Jurkat, Clone E6-1 (cell line): ENCODE data around the gene PCLO.
"Not testable (repeated sequence)": the region's sequence is repeated elsewhere in the genome, so short reads cannot be mapped to it uniquely, and the experiment has no call there.

ENCODE experiments used
- DNase-seq: peaks from one replicate; pipeline ENCODE4 v3.0.0-alpha.2; 2011; ENCODE audit warnings: low read depth, low spot score
- H3K4me3 ChIP-seq: 2 replicates; pipeline ENCODE4 v1.5.1; 2011; ENCODE audit warnings: mild to moderate bottlenecking, low read length, control low read depth, moderate library complexity

PCLO gene

DNA sequence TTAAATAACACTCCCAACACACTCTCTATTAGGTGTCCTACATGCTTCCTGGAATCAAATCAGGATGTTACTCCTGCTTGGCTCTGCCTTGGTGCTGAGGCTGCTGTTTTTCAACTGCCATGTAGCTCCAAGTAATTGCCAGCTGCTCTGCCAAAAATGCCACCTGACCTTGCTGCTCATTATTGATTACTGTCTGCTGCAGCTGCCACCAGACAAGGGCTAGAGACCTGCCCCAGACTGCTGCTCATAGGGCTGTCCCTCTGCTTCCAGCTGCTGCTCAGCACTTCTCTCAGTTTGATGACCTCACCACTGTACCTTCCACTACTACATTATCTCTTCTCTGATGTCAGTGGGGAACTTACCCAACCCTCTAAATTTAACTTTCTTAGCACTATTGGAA is 102.5 kb downstream of the PCLO start:
- H3K4me3 ChIP-seq, result no peak overlapping the region
- DNase-seq, result no peak

DNA sequence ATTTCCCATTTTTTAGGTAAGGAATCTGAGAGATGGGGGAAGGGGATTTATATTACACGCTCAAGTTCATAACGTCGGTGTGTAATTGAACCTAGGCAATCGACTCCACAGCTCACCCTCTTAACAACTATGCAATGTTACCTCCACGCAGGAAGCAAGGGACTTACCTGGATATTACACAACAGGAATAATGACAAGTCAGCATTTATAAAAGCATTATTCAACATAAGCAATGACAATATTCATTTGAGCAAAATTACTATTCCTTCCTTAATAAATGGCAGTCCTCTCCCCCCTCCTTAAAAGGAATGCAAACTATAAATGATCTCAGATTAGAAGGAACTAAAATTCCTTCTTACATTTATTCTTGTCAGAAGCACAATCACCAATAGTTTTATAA is 104.0 kb downstream of the PCLO start:
- no peak overlapping the region for H3K4me3 ChIP-seq
- DNase-seq, result no peak

DNA sequence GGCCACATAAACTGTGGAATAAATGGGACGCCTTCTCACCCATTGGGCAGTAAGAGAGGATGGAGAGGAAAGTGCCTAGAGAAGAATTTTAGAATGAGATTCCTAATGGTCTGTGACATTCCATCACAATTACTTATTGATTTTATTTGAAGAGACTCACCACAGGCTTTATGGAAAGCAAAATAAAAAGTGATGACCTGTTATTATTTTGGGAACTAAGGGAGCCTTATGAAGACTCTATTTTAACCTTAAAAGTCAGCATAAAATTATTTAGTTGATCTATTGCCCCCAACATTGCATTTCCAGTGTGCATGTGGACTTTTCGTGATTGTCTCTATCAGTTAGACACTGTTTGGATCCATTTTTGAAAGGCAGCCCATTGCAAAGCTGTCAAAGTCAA is 107.5 kb downstream of the PCLO start:
- no peak overlapping the region for H3K4me3 ChIP-seq
- DNase-seq, result no peak

DNA sequence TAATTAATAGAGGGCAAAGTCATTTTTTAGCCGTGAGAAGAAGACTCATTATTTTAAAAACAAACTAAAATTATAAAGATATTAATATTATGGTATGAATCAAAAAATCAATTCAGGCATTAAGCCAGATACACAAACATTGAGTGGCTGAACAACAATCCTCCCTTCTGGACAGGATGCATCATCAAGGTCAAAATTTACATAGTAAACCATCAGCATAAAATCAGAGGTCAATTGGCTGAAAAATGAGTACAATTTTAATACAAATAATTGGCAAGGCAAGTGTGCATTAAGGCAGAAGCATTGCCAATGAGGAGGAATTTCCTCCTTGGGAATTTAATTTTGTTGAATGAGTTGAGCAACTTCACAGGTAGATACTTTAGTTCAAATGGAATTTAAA is 108.2 kb downstream of the PCLO start:
- no peak overlapping the region for H3K4me3 ChIP-seq
- no peak for DNase-seq

DNA sequence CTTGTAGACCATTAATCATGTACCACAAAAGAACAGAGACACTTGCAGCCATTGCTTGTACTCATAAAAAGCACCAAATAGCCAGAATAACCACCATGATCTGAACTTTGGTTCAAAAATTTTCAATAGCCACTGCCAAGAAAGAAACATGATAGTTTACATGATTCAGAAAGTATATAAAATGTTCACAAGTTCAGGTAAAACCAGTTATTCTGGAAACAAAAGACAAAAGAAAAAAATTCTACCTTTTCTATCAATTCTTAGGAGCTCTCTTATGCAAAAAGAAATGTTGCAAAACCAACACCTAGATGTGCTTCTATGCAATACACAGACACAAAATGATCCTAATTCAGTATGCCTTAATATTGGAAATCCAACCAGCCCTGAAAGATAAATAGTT is 108.7 kb downstream of the PCLO start:
- no peak for DNase-seq
- H3K4me3 ChIP-seq, result no peak overlapping the region

DNA sequence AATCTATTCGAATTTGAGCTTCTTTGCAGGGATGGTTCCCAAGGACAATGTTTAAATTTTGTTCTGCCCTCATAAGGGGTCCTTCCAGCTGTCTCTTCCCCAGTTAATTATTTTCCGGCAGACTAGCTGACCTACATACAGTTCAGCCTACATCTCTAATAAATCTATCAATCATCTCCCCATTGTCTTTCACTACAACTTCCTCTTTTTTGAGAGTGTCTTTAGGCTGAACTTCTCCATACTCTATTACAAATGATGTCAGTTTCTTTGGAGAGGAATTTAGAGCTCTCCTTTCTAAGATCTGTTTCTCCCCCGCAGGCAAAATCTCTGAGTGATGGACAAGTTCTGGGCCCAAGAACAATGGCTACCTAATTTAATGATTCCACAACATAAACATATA is 122.2 kb downstream of the PCLO start:
- no peak for DNase-seq
- H3K4me3 ChIP-seq, result no peak overlapping the region

DNA sequence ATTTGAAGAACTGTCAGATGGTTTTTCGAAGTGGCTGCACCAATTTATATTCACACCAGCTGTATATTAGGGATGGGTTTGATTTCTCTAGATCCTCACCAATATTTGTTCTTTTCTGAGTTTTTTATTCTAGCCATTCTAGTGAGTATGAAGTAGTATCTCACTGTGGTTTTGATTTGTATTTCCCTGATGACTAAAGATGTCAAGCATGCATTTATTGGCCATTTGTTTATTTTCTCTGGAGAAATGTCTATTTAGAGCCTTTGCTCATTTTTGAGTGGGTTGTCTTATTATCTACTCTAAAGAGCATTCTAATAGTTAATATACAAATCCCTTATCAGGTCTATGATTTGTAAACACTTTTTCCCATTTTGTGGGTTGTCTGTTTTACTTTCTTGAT is 123.9 kb downstream of the PCLO start:
- DNase-seq, result no peak
- H3K4me3 ChIP-seq, result no peak overlapping the region

DNA sequence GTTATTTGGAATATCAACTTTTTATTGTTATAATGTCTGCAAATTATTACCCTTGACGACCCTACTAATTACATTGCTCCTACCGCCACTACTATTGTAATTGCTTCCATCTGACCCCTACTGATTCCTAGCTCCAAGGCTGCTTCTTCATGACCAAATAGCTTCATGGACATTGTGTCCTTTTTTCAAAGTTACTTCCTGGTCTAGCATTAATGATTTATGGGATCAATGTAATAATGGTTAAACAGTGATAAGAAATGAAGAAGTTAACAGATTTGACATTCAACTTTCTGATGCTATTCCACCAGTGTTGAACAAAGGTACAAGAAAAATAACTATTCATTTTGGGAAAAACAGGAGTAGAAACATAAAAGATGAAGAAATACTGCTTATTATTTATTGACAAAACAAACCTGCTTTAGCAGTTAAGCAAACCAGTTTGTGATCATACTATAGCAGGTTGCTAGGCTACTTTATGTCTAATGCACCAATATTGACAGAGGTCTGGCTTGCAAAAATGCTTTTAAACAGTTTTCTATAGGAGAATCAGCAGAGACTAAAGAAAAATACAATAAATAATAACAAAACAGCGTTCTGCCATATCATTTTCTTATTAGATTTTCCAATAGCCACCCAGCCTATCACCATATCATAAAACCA is 125.8 kb downstream of the PCLO start:
- DNase-seq, result no peak
- H3K4me3 ChIP-seq, result no peak overlapping the region

DNA sequence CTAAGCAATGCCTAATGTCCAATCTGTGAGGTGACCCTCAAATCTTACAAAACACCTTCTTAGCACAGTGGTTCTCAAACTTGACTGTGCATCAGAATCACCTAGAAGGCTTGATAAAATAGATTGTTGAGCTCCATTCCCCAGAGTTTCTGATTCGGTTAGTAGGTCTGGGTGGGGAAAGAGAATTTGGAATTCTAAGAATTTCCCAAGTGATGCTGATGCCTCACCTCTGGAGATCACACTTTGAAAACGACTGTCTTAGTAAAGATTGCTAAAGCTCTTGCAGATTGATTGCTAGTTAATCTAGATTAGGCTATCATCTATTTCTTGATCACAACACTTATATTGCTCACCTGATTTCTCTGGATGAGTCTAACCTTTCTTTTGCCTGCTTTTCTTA is 126.6 kb downstream of the PCLO start:
- DNase-seq, result no peak

DNA sequence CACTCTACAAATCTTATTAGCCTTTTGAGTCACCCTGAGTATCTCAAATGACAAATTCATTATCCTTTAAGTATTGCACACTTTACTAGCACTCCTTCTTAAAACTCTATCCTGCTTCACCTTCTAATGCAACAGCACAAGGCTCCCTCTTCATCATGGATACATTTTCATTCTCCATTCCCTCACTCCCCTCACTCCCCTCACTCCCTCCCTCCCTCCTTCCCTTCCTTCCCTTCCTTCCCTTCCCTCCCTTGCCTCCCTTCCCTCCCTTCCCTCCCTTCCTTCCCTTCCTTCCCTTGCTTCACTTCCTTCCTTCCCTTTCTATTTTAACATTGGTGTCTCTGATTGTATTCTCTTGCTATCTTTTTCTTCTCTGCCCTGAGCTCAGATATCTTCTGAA is 130.5 kb downstream of the PCLO start:
- no peak overlapping the region for H3K4me3 ChIP-seq
- no peak for DNase-seq

More for the DNA sequence above, 126.6 kb downstream of the PCLO start:
- H3K4me3 ChIP-seq, result no peak overlapping the region

DNA sequence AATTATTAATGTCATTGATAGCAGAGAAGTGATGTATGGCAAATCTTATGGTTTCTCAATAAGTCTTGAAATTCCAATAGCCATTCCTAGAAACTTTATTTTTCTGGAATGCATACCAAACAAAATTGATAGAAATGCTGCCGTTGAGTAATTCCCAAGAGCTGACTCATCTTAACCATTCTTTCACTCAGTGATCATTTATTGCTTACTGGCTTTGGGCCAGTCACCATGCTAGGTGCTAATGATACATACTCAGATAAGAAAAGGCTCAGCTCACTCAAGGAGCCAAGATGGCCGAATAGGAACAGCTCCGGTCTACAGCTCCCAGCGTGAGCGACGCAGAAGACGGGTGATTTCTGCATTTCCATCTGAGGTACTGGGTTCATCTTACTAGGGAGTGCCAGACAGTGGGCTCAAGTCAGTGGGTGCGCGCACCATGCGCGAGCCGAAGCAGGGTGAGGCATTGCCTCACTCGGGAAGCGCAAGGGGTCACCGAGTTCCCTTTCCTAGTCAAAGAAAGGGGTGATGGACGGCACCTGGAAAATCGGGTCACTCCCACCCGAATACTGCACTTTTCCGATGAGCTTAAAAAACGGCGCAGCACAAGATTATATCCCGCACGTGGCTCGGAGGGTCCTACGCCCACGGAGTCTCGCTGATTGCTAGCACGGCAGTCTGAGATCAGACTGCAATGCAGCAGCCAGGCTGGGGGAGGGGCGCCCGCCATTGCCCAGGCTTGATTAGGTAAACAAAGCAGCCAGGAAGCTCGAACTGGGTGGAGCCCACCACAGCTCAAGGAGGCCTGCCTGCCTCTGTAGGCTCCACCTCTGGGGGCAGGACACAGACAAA is 138.6 kb downstream of the PCLO start:
- H3K4me3 ChIP-seq, DNase-seq: not testable (repeated sequence)

DNA sequence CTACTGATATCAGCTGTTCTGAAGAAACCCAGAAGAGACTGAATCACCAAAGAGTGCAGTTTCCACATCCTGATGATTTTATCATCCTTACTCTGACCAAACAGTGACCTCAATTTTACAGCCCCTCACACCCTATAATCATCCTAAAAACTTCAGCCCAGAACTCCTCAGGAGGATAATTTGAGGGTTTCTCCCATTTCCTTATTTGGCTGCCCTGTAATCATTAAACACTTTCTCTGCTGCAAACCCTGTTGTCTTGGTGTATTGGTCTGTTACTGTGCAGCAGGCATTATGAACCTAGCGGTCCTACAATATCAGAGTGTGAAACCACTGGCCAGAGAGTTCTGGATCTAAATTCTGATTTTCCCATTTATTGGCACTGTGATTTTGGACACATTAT is 141.7 kb downstream of the PCLO start:
- DNase-seq, result no peak
- H3K4me3 ChIP-seq, result no peak overlapping the region

DNA sequence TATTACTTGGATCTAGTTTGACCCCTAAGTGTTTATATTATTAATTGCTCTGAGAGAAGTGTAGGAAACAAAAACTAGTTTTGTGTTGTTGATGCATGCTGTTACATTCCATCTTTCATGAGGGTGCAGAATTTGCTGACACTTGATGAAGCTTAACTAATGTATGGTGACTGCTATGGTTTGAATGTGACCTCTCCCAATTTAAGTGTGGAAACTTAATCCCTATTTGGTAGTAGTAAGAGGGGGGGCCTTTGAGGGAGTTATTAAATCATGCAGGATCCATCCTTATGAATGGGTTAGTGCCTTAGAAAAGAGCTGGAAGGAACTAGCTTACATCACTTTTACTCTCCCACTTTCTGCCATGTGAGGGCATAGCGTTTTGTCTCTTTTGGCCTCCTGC is 142.5 kb downstream of the PCLO start:
- no peak for DNase-seq
- H3K4me3 ChIP-seq, result no peak overlapping the region

DNA sequence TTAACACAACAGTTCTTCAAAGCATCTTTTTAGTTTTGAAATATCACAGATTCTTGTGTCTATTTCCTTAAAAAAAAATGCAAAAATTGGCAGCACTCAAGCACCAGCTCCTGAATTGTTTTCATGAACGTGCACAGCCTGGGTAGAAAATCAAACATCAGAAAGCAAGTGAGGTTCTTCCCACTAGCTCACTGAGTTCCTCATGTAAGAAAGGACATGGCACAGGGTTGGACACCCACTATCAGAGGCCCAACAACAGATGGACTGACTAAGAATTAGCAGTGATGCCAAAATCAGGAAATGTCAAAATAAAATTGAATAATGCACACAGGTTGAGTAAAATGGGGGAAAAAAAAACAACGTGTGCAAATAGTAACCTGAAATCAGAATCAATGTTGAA is 146.8 kb downstream of the PCLO start:
- H3K4me3 ChIP-seq, result no peak overlapping the region
- DNase-seq, result no peak

DNA sequence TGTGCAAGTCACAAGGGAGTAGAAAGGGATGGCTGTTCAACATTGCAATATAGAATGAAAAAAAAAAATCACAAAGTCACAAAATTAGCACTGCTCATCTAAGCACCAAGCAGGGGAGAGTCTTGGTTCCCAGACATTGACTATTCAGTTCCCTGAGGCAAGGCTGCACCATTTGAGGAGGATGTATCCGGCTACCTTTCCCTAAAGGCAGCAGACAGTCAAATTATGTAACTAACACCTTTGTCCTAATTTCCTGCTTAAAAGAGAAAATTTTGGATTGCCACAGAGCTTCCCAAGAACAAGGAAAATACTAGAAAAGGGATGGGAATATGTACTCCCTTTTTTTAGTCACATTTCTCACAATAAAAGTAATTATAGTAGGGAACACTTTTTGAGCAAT is 148.1 kb downstream of the PCLO start:
- DNase-seq, result no peak
- no peak overlapping the region for H3K4me3 ChIP-seq

DNA sequence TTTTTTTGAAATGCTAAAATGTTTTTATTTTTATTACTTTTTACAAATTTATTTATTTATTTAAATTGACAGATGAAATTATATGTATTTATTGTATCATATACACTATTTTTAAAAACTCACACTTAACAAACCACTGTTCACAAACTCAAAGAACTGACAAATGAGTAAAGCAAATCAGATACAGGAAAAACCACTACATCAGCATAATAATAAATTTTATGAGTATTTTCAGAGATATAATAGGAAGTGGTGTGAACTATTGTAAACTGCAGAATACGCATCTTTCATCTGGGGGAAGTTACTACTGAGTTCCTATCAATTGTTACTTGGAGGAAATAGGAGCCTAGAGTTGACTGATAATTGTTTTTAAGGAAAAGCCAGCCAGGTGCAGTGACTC is 150.7 kb downstream of the PCLO start:
- H3K4me3 ChIP-seq, result no peak overlapping the region
- DNase-seq, result no peak

DNA sequence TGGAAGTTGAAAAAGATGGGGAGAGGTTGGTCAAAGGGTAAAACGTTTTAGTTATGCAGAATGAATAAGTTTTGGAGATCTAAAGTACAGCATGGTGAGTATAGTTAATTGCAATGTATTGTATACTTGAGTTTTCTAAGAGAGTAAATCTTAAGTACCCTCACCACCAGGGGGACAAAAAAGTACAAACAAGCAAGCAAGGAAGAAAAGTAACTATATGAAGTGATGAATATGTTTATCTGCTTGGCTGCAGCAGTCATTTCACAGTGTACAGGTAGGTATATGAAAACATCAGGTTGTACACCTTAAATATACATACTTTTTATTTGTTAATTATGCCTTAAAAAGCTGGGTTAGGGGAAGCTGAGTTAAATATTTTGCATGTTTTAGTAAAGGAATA is 157.3 kb downstream of the PCLO start:
- DNase-seq, result peak; percentile 19

DNA sequence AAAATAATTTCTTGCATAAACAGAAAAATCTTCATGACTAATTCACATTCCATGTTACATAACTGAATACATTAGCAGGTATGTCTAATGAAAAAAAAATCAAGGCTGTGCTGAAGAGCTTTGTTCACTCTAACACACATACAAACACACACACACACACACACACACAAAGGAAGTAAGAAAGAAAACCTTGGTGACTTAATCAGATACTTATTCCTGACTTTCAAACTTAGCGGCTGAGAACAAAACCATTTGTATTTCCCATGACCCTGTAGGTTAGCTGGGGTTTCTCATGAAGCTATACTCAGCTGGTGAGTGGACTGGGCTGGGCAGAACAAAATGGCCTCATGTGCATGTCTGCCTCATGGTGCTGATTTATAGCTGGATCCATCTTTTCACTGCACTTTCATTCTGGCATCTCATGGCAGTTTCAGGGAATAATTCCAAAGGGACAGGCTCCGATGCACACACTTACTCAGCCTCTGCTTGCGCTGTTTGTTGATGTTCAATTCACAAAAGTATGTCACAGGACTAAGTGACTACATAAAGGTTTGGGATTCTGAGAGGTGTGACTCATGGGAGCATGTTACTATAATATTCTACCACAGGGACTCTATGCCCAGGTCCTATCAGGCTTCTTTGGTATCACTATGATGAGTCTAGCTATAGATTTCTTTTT is 161.2 kb downstream of the PCLO start:
- H3K4me3 ChIP-seq, result no peak overlapping the region
- DNase-seq, result no peak

More for the DNA sequence above, 157.3 kb downstream of the PCLO start:
- H3K4me3 ChIP-seq, result no peak overlapping the region

DNA sequence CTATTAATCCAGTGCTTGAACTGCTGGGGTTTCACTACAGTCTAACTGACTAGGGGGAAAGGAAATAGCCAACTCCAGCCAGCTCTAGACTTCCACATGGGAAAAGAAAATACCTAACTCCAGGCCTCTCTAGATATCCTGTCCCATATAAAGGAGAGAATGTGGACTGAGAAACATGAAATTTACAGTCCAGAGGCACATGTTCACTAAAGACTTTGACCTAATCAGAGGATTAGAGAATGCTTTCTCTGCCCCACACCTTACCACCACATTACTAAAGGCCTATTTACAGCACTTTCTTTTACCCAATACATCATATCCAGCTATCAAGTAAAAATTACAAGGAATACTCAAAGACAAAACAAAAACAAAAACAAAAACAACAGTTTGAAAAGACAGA is 164.2 kb downstream of the PCLO start:
- H3K4me3 ChIP-seq, result no peak overlapping the region
- DNase-seq, result no peak

DNA sequence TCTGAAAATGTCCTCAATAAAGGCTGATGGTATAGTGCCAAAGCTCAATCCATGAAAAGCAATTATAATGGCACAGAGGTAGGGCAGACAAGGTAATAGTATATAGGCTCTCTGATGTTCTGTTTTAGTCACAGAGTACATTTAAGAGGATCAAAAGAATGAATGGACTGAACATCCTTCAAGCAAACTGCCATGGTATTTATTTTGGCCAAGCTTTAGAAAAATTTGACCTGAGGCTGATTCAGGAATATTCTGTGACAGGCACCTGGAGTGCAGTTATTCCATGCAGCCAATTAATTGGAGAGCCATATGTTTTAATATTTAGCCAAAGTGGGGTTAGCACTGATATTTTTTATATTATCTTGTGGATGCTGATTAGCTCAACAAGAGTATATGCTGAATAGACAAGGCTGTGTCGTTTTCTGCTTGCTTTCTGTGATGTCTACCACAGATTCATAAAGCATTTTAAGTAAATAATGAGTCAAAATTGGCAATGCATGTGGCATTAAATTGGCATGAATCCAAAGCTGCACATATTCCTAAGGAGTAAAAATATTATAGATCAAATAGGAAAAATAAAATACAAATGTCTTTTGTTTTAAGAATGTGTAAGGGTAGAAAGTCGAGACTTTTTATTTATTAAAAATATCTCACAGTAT is 177.4 kb downstream of the PCLO start:
- no peak overlapping the region for H3K4me3 ChIP-seq
- DNase-seq, result no peak
